ENCODE results near the gene NCK2.
"Not testable (repeated sequence)": the region's sequence is repeated elsewhere in the genome, so short reads cannot be mapped to it uniquely, and the experiment has no call there.

The NCK2 gene

GRCh38 chr2:105752691-105753358, 8.1 kb downstream of the NCK2 start:
- no peak overlapping the region for H3K4me3 ChIP-seq (ENCODE audit: low read depth, low read length)
- CTCF ChIA-PET = interaction anchor here (0.8 to 1.2 kb wide), 2 partner anchors 9 to 319 kb away, joined by 3 to 4 read pairs; no protein-coding TSS in a partner anchor
- no peak for DNase-seq (ENCODE audit: low read depth, low spot score)
- TF ChIP-seq, protein P1, sequence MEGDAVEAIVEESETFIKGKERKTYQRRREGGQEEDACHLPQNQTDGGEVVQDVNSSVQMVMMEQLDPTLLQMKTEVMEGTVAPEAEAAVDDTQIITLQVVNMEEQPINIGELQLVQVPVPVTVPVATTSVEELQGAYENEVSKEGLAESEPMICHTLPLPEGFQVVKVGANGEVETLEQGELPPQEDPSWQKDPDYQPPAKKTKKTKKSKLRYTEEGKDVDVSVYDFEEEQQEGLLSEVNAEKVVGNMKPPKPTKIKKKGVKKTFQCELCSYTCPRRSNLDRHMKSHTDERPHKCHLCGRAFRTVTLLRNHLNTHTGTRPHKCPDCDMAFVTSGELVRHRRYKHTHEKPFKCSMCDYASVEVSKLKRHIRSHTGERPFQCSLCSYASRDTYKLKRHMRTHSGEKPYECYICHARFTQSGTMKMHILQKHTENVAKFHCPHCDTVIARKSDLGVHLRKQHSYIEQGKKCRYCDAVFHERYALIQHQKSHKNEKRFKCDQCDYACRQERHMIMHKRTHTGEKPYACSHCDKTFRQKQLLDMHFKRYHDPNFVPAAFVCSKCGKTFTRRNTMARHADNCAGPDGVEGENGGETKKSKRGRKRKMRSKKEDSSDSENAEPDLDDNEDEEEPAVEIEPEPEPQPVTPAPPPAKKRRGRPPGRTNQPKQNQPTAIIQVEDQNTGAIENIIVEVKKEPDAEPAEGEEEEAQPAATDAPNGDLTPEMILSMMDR (IDR thresholded peaks at IDR 0.05; ENCODE audit: insufficient read depth, low read length, missing control alignments) = no peak
- POLR2A ChIA-PET = no interaction called here

- H3K4me3 ChIP-seq (ENCODE audit: low read depth, low read length) = no peak overlapping the region
- POLR2A ChIA-PET = no interaction called here
- CTCF ChIA-PET = interaction anchor here (0.8 to 1.2 kb wide), 2 partner anchors 10 to 318 kb away, joined by 3 to 4 read pairs; no protein-coding TSS in a partner anchor
- DNase-seq (ENCODE audit: low read depth, low spot score) = no peak
- TF ChIP-seq, protein P1 (IDR thresholded peaks at IDR 0.05; ENCODE audit: insufficient read depth, low read length, missing control alignments) = no peak
Observed at GRCh38 chr2:105753380-105753779, 8.7 kb downstream of the NCK2 start.

GRCh38 chr2:105754011-105754410, 9.3 kb downstream of the NCK2 start:
- TF ChIP-seq, protein P1 (IDR thresholded peaks at IDR 0.05; ENCODE audit: insufficient read depth, low read length, missing control alignments) = no peak
- no peak for DNase-seq (ENCODE audit: low read depth, low spot score)
- ChIA-PET CTCF (interaction anchor here (0.7 kb wide), 1 partner anchor 9 kb away, joined by 4 read pairs; no protein-coding TSS in a partner anchor), POLR2A (no interaction called here)
- H3K4me3 ChIP-seq (ENCODE audit: low read depth, low read length) = no peak overlapping the region

DNA sequence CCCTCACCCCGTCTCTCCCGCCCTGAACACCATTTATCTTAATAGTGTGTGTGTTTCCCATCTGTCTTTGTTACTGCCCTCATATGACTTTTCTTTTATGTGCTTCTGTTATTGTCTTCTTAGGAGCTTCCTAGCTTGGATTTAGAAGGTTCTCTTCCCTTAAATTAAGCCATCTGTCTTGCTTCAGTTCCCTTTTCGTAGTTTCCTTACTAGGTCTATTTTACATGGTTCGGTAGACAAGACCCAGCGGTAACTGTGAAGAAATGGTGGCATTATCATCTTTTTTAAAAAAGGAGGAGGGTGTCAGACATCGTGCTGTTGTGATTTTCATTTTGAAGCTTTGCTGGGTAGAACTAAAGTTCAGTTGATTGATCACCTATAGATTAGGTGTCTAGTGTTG, 10.3 kb downstream of the NCK2 start:
- ChIA-PET CTCF (interaction anchor here (0.5 to 0.7 kb wide), 3 partner anchors 8 to 10 kb away, joined by 3 to 4 read pairs (median 3); no protein-coding TSS in a partner anchor), POLR2A (no interaction called here)
- no peak for DNase-seq (ENCODE audit: low read depth, low spot score)
- H3K4me3 ChIP-seq (ENCODE audit: low read depth, low read length) = no peak overlapping the region
- TF ChIP-seq, protein P1 (IDR thresholded peaks at IDR 0.05; ENCODE audit: insufficient read depth, low read length, missing control alignments) = no peak

DNA sequence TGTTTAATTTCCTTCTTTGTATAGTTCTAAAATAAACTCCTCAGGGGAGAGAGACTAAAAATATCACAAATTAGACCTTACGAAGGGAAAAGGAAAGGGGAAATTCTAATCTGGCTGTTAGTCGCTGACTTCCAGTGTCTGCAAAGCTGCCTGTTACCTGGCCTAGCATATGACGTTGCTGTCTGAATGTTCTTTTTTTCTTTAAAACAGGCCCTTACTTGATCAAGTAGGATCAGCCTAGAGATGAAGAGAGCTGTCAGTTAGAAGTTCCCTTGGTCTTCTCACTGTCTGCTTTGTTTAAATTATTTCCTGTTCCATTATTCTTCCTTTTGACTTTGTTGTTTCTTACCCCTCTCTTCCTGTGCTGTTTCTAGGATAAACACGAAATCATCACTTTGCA, 11.2 kb downstream of the NCK2 start:
- TF ChIP-seq, protein P1 (IDR thresholded peaks at IDR 0.05; ENCODE audit: insufficient read depth, low read length, missing control alignments) = no peak
- no peak overlapping the region for H3K4me3 ChIP-seq (ENCODE audit: low read depth, low read length)
- CTCF ChIA-PET = interaction anchor here (1.0 kb wide), 1 partner anchor 9 kb away, joined by 4 read pairs; no protein-coding TSS in a partner anchor
- POLR2A ChIA-PET = no interaction called here
- DNase-seq (ENCODE audit: low read depth, low spot score) = no peak

GRCh38 chr2:105756435-105756834, 11.7 kb downstream of the NCK2 start:
- TF ChIP-seq, protein P1 (IDR thresholded peaks at IDR 0.05; ENCODE audit: insufficient read depth, low read length, missing control alignments) = no peak
- no peak overlapping the region for H3K4me3 ChIP-seq (ENCODE audit: low read depth, low read length)
- no peak for DNase-seq (ENCODE audit: low read depth, low spot score)
- POLR2A ChIA-PET = no interaction called here
- CTCF ChIA-PET = interaction anchor here (1.0 kb wide), 1 partner anchor 9 kb away, joined by 4 read pairs; no protein-coding TSS in a partner anchor

DNA sequence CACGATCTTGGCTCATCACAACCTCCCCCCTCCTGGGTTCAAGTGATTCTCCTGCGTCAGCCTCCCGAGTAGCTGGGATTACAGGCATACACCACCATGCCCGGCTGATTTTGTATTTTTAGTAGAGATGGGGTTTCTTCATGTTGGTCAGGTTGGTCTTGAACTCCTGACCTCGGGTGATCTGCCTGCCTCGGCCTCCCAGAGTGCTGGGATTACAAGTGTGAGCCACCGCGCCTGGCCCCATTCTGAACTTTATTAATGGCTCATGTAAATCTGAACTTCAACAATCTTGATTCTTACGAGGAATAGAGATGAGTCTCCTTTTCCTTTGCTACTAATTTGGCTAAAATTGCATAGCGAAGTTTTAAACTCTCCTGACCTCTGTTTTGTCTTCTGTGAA, 12.2 kb downstream of the NCK2 start:
- H3K4me3 ChIP-seq (ENCODE audit: low read depth, low read length); POLR2A ChIA-PET; CTCF ChIA-PET; DNase-seq (ENCODE audit: low read depth, low spot score): not testable (repeated sequence)

Data from AG04449 (cell line).